CD14-positive monocyte (primary cell): ENCODE data around the gene TAOK1. TPM values are rescaled to one million over a fixed set of nuclear protein-coding genes. Genes with fewer than 3 reads are reported as not detected.
A peak's percentile ranks its signal among the peaks of the same experiment; 100 is the strongest.

Experiments
- DNase-seq, 3 donors: peaks; one replicate each; pipeline ENCODE4 v3.0.0-alpha.2; 2011 to 2022
- H2AFZ ChIP-seq: 2 replicates; pipeline ENCODE4 v1.6.0; 2012; ENCODE audit warnings: mild to moderate bottlenecking, low read depth, low read length, inconsistent platforms; ENCODE audit not compliant: insufficient read depth, poor library complexity, severe bottlenecking
- H3K27ac ChIP-seq, 2 donors: 1 replicate in 1 of 2; 2 replicates in 1 of 2; pipeline ENCODE4 v1.5.1; 2012 to 2013; ENCODE audit warnings: low read length in 2 of 2, control low read depth in 1 of 2, inconsistent platforms in 1 of 2, low read depth in 1 of 2, mild to moderate bottlenecking in 1 of 2
- H3K27me3 ChIP-seq, 2 donors: one replicate each; pipeline versions ENCODE4 v1.6.0 to v1.6.1; 2011 to 2013; ENCODE audit warnings: low read length in 2 of 2; ENCODE audit not compliant: control insufficient read depth in 2 of 2, insufficient read depth in 2 of 2
- H3K36me3 ChIP-seq, 2 donors: replicated peaks in 1 of 2; 1 replicate in 1 of 2; 2 replicates in 1 of 2; pipeline versions ENCODE4 v1.5.1 to v1.6.1; 2012 to 2013; ENCODE audit warnings: low read length in 2 of 2, control low read depth in 1 of 2, inconsistent platforms in 1 of 2, mild to moderate bottlenecking in 1 of 2; ENCODE audit not compliant: insufficient read depth in 2 of 2, control insufficient read depth in 1 of 2
- H3K4me1 ChIP-seq, 2 donors: 1 replicate in 1 of 2; 2 replicates in 1 of 2; pipeline versions ENCODE4 v1.5.1 to v1.6.1; 2012 to 2013; ENCODE audit warnings: low read length in 2 of 2, control low read depth in 1 of 2, inconsistent platforms in 1 of 2, mild to moderate bottlenecking in 1 of 2, moderate library complexity in 1 of 2; ENCODE audit not compliant: insufficient read depth in 2 of 2, control insufficient read depth in 1 of 2
- H3K4me2 ChIP-seq: replicated peaks from 2 replicates; pipeline ENCODE3; 2012; ENCODE audit warnings: low read length, moderate library complexity, mild to moderate bottlenecking; ENCODE audit not compliant: poor library complexity, severe bottlenecking; ENCODE audit errors: extremely low read depth
- H3K4me3 ChIP-seq, 3 experiments: fragments of 200-600 bp in 1 of 3; sonication (generic) in 1 of 3; replicated peaks in 1 of 3; 1 replicate in 2 of 3; 2 replicates in 1 of 3; pipeline ENCODE4 v1.5.1; 2011 to 2013; ENCODE audit warnings: low read length in 3 of 3, mild to moderate bottlenecking in 3 of 3, control low read depth in 2 of 3, low read depth in 2 of 3, inconsistent platforms in 1 of 3, moderate library complexity in 1 of 3
- H3K79me2 ChIP-seq: 2 replicates; pipeline ENCODE4 v1.6.0; 2012; ENCODE audit warnings: mild to moderate bottlenecking, control low read depth, inconsistent platforms, low read length, moderate library complexity; ENCODE audit not compliant: insufficient read depth
- H3K9ac ChIP-seq: 2 replicates; pipeline ENCODE4 v1.6.0; 2017; ENCODE audit warnings: low read length, mild to moderate bottlenecking; ENCODE audit not compliant: insufficient read depth, poor library complexity, severe bottlenecking
- H3K9me3 ChIP-seq, 2 donors: replicated peaks in 1 of 2; 1 replicate in 1 of 2; 2 replicates in 1 of 2; pipeline versions ENCODE4 v1.5.1 to v1.6.1; 2012 to 2013; ENCODE audit warnings: low read length in 2 of 2, control low read depth in 1 of 2; ENCODE audit not compliant: control insufficient read depth in 1 of 2, insufficient read depth in 1 of 2
- H4K20me1 ChIP-seq: 2 replicates; pipeline ENCODE4 v1.6.0; 2012; ENCODE audit warnings: mild to moderate bottlenecking, low read length, control low read depth, moderate library complexity; ENCODE audit not compliant: insufficient read depth
- H3K27ac Mint-ChIP-seq, 7 donors: one replicate each; pipeline ENCODE4 v1.8.0; 2020; ENCODE audit warnings: mild to moderate bottlenecking in 7 of 7, mixed read lengths in 7 of 7, moderate library complexity in 6 of 7, inconsistent platforms in 2 of 7
- H3K27me3 Mint-ChIP-seq, 3 donors: one replicate each; pipeline ENCODE4 v1.8.0; 2021 to 2022; ENCODE audit warnings: low read depth in 3 of 3, mild to moderate bottlenecking in 3 of 3, mixed read lengths in 3 of 3, moderate library complexity in 3 of 3, inconsistent platforms in 1 of 3
- H3K36me3 Mint-ChIP-seq, 2 donors: one replicate each; pipeline ENCODE4 v1.8.0; 2020; ENCODE audit warnings: mixed read lengths in 2 of 2, inconsistent platforms in 1 of 2, mild to moderate bottlenecking in 1 of 2
- H3K4me1 Mint-ChIP-seq: one replicate; pipeline ENCODE4 v1.8.0; 2020; ENCODE audit warnings: mild to moderate bottlenecking, mixed read lengths
- H3K4me3 Mint-ChIP-seq, 2 donors: one replicate each; pipeline ENCODE4 v1.8.0; 2020; ENCODE audit warnings: mild to moderate bottlenecking in 2 of 2, mixed read lengths in 2 of 2, moderate library complexity in 1 of 2
- H3K9me3 Mint-ChIP-seq, 7 donors: one replicate each; pipeline ENCODE4 v1.8.0; 2020 to 2022; ENCODE audit warnings: mixed read lengths in 7 of 7, mild to moderate bottlenecking in 6 of 7, moderate library complexity in 6 of 7, inconsistent platforms in 2 of 7
- CTCF ChIP-seq: fragments of 200-600 bp; IDR thresholded peaks from one replicate; pipeline ENCODE4 v1.8.0; 2022; ENCODE audit warnings: antibody characterized with exemption, mild to moderate bottlenecking
- WGBS: methylation state at CpG from one replicate; pipeline ENCODE4 v1.1.5; 2013; ENCODE audit warnings: missing lambda C conversion rate; ENCODE audit not compliant: insufficient coverage; 5-methylcytosine and 5-hydroxymethylcytosine counted together
- intact Hi-C, 2 donors: fragments of 100-400 bp; cut with micrococcal nuclease; formaldehyde crosslinking; loops; one replicate each; pipeline versions ENCODE4 v1.15.0 to v1.15.1; 2023
- polyA plus RNA-seq, 3 donors: library from polyadenylated mRNA; depleted of rRNA in 1 of 3; unstranded in 2 of 3; stranded (reverse) in 1 of 3; fragments of 300-500 nt in 2 of 3; fragments of >200 nt in 1 of 3; fragmentation: Illumina TruSeq in 2 of 3; gene quantifications; 1 replicate in 2 of 3; 2 replicates in 1 of 3; pipeline ENCODE4 v1.2.3, GENCODE V29; 2012 to 2021

TAOK1 gene
- polyA plus RNA-seq, 3 donors: 2.4 to 13.9 (median 4.8) TPM

GRCh38 chr17:29581583-29582253 lies 191.6 kb downstream of the TAOK1 start:
- peaks cover 48 to 62% of the 10 kb centered on the region in 2 donors for H3K36me3 ChIP-seq
- H3K9me3 Mint-ChIP-seq: no peaks in the 10 kb centered on the region
- no peaks in the 10 kb centered on the region for H3K27me3 ChIP-seq
- no peak for TF ChIP-seq CTCF
- no peak overlapping the region for H3K4me2 ChIP-seq
- H3K36me3 Mint-ChIP-seq: peaks cover 41 to 69% of the 10 kb centered on the region in 2 donors
- H3K4me3 Mint-ChIP-seq: no peak overlapping the region
- H3K27me3 Mint-ChIP-seq: no peaks in the 10 kb centered on the region
- H4K20me1 ChIP-seq: peaks cover 70% of the 10 kb centered on the region
- no peak overlapping the region for H3K4me3 ChIP-seq
- no peaks in the 10 kb centered on the region for H3K9me3 ChIP-seq
- no peak overlapping the region for H3K9ac ChIP-seq
- DNase-seq: no peak
- H3K27ac Mint-ChIP-seq: no peak overlapping the region
- H2AFZ ChIP-seq: no peak overlapping the region
- no peak overlapping the region for H3K27ac ChIP-seq
- peaks cover 32% of the 10 kb centered on the region for H3K4me1 Mint-ChIP-seq
- H3K4me1 ChIP-seq: peaks cover 29% of the 10 kb centered on the region in 2 donors
- H3K79me2 ChIP-seq: peaks cover 40% of the 10 kb centered on the region
- 92% methylated on average over 15 of the region's 20 CpGs for WGBS
- intact Hi-C loops: loop anchor here (2.0 to 10.0 kb wide), 3 partner anchors 37 to 511 kb away; no protein-coding TSS in a partner anchor

DNA sequence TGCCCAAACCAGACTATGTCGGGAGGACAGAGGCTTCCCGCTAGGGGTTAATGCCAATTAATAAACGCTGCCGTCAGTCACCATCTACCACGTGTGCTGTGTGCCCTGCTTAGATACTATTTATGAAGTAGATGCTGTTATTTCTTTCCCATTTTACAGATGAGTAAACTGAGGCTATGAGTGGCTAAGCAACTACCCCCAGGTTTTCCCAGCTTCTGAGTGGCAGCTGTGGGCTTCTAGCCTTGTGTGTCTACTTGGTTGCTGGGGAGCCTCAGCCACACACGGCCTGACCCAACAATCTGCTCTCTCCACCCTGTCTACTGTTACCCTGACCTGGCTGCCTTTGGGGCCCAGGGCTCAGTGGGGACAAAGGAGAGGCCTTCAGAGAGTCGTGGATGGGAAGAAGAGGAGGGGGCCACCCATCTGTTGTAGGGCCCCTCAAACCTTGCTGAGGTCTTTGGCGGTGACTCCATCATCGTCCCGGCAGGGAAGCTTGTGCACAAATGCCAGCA lies 192.1 kb downstream of the TAOK1 start:
- Mint-ChIP-seq H3K9me3 (no peaks in the 10 kb centered on the region), H3K4me3 (no peak overlapping the region), H3K4me1 (peaks cover 38% of the 10 kb centered on the region), H3K27me3 (no peaks in the 10 kb centered on the region), H3K36me3 (peaks cover 41 to 63% of the 10 kb centered on the region in 2 donors), H3K27ac (peak overlapping the region in 1 of 7 donors; percentile 76)
- TF ChIP-seq CTCF: no peak
- no peak for DNase-seq
- no peaks in the 10 kb centered on the region for H3K27me3 ChIP-seq
- peaks cover 35% of the 10 kb centered on the region in 2 donors for H3K4me1 ChIP-seq
- WGBS: 92% methylated on average over 5 of the region's 10 CpGs
- peaks cover 46% of the 10 kb centered on the region for H3K79me2 ChIP-seq
- intact Hi-C loops: loop anchor here in 1 of 2 donors (5.0 to 10.0 kb wide), 2 partner anchors 342 to 510 kb away; no protein-coding TSS in a partner anchor
- H4K20me1 ChIP-seq: peaks cover 76% of the 10 kb centered on the region
- H2AFZ ChIP-seq: no peak overlapping the region
- H3K4me2 ChIP-seq: no peak overlapping the region
- H3K36me3 ChIP-seq: peaks cover 42 to 56% of the 10 kb centered on the region in 2 donors
- no peak overlapping the region for H3K27ac ChIP-seq
- H3K9me3 ChIP-seq: no peaks in the 10 kb centered on the region
- no peak overlapping the region for H3K9ac ChIP-seq
- no peak overlapping the region for H3K4me3 ChIP-seq
